ENCODE data around the gene ANKRD26.
"Not testable (repeated sequence)": the region's sequence is repeated elsewhere in the genome, so short reads cannot be mapped to it uniquely, and the experiment has no call there.

Gene ANKRD26

DNA sequence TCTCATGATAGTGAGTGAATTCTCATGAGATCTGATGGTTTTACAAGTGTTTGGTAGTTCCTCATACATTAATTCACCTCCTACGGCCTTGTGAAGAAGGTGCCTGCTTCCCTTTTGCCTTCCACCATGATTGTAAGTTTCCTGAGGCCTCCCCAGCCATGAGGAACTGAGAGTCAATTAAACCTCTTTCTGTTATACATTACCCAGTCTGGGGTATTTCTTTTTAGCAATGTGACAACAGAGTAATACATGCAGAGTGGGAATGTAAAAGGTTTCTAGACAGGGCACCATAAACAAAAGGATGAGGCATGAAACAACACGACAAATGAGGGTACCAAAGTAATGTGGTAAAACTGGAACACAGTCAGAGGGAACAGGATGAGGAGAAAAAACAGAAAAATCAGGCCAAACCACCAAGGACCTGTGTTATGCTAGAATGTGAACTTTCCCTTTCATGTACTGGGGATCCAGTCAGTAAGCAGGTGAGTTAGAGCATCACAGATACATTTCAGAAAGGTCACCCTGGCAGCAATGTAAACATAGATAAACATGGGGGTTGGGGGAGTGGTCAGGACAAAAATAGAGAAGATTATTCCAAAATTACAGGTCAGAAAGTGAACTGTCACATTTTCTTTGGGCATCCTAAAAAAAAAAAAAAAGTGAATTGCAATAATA is 31.9 kb downstream of the ANKRD26 start:
- TF ChIP-seq CTCF (IDR thresholded peaks at IDR 0.05; ENCODE audit: extremely low read depth, insufficient read depth, missing control alignments) = no peak
- in situ Hi-C loops (cut with MboI; ENCODE audit: low pct_unique_long_range_greater_than_20kb, low sequenced_read_pairs, unreplicated experiment) = no loop called here
- DNase-seq (ENCODE audit: low spot score) = no peak

DNA sequence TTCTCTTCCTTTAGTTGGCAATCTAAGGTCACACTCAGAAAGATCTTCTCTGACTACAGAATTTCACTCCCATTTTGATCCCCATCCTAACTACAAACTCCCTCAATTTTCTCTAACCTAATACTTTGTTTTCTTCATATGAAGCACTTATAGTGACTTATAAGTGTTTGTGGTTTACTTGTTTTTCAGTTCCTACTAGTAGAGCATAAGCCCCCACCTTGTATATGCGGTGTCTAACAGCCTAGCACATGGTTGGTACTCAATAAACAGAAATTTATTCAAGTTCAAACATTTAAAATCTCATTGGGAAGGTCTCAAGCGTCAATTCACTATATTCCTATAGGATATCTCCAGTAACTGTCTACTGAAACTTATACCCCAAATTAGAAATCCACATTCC is 35.2 kb downstream of the ANKRD26 start:
- in situ Hi-C loops (cut with MboI; ENCODE audit: low pct_unique_long_range_greater_than_20kb, low sequenced_read_pairs, unreplicated experiment) = no loop called here
- no peak for DNase-seq (ENCODE audit: low spot score)
- TF ChIP-seq CTCF (IDR thresholded peaks at IDR 0.05; ENCODE audit: extremely low read depth, insufficient read depth, missing control alignments) = no peak

GRCh38 chr10:27052656-27053055 is 47.6 kb downstream of the ANKRD26 start:
- TF ChIP-seq CTCF (IDR thresholded peaks at IDR 0.05; ENCODE audit: extremely low read depth, insufficient read depth, missing control alignments) = no peak
- DNase-seq (ENCODE audit: low spot score) = no peak
- in situ Hi-C loops (cut with MboI; ENCODE audit: low pct_unique_long_range_greater_than_20kb, low sequenced_read_pairs, unreplicated experiment) = no loop called here

GRCh38 chr10:27045247-27045646 is 55.0 kb downstream of the ANKRD26 start:
- DNase-seq (ENCODE audit: low spot score); in situ Hi-C loops (cut with MboI; ENCODE audit: low pct_unique_long_range_greater_than_20kb, low sequenced_read_pairs, unreplicated experiment): not testable (repeated sequence)

DNA sequence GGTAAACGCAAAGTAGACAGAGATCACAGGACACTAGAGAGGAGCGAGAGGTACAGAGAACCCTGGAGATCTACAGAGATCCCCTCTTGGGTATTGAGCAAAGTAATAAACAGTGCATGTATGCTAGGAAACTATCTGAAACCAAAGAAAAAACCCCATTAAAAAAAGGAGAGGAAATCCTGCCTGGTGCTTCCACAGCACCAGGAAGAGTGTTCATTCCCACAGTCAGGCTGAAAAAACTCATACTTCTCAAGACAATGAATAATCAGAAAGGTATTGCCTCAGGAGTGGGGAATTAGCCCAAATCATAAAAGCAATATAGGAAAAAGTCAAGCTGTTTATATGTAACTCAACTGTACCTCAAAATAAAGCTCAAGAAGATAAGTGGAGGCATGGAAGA is 59.1 kb downstream of the ANKRD26 start:
- in situ Hi-C loops (cut with MboI; ENCODE audit: low pct_unique_long_range_greater_than_20kb, low sequenced_read_pairs, unreplicated experiment) = no loop called here
- DNase-seq (ENCODE audit: low spot score) = no peak
- no peak for TF ChIP-seq CTCF (IDR thresholded peaks at IDR 0.05; ENCODE audit: extremely low read depth, insufficient read depth, missing control alignments)

DNA sequence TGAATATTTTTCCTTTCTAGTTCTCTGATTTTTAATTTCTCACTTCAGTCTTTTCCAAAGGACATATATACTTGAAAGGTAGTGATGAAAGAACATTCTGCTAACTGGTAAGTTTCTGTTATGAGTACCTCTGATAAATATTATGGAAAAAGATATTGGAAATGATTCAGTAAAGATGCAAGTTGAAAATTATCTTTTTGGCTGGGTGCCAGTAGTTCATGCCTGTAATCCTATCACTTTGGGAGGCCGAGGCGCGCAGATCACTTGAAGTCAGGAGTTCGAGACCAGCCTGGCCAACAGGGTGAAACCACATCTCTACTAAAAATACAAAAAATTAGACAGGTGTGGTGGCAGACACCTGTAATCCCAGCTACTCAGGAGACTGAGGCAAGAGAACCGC is 62.1 kb downstream of the ANKRD26 start:
- TF ChIP-seq CTCF (IDR thresholded peaks at IDR 0.05; ENCODE audit: extremely low read depth, insufficient read depth, missing control alignments) = no peak
- in situ Hi-C loops (cut with MboI; ENCODE audit: low pct_unique_long_range_greater_than_20kb, low sequenced_read_pairs, unreplicated experiment) = no loop called here
- no peak for DNase-seq (ENCODE audit: low spot score)

- in situ Hi-C loops (cut with MboI; ENCODE audit: low pct_unique_long_range_greater_than_20kb, low sequenced_read_pairs, unreplicated experiment) = no loop called here
These were observed 65.1 kb downstream of the ANKRD26 start for GRCh38 chr10:27035163-27035562.

More at GRCh38 chr10:27035163-27035562, 65.1 kb downstream of the ANKRD26 start:
- no peak for TF ChIP-seq CTCF (IDR thresholded peaks at IDR 0.05; ENCODE audit: extremely low read depth, insufficient read depth, missing control alignments)
- DNase-seq (ENCODE audit: low spot score) = no peak

Data from GM13977 (cell line).